ENCODE measurements around the gene NPC1.

Gene NPC1

GRCh38 chr18:23586249-23587196 lies at the start of gene NPC1:
TSS of gene NPC1 (minus strand) at chr18:23586506. CDS start at chr18:23586343, 163 bp downstream.
- Mint-ChIP-seq H3K4me1 (ENCODE audit: low read depth) (peaks cover 47% of the 10 kb centered on the region), H3K4me3 (peak within 1 kb of the TSS; percentile 89), H3K36me3 (ENCODE audit: low read depth) (peaks cover 28% of the 10 kb centered on the region), H3K27ac (peak within 1 kb of the TSS; percentile 96), H3K27me3 (peaks cover 11% of the 10 kb centered on the region), H3K9me3 (no peaks in the 10 kb centered on the region)
- intact Hi-C loops (cut with micrococcal nuclease): loop anchor here (1.0 to 2.0 kb wide), 3 partner anchors 70 to 134 kb away; partner anchors contain the start of genes RIOK3 and RMC1

GRCh38 chr18:23636071-23636399 lies 49.7 kb upstream of the NPC1 start:
- Mint-ChIP-seq H3K9me3 (no peaks in the 10 kb centered on the region), H3K4me3 (no peak overlapping the region), H3K36me3 (ENCODE audit: low read depth) (no peaks in the 10 kb centered on the region), H3K4me1 (ENCODE audit: low read depth) (peaks cover 10% of the 10 kb centered on the region), H3K27ac (no peak overlapping the region), H3K27me3 (peaks cover 10% of the 10 kb centered on the region)
- intact Hi-C loops (cut with micrococcal nuclease): no loop called here

- intact Hi-C loops (cut with micrococcal nuclease): no loop called here
- peaks cover 10% of the 10 kb centered on the region for H3K27me3 Mint-ChIP-seq
- no peak overlapping the region for H3K27ac Mint-ChIP-seq
- H3K4me1 Mint-ChIP-seq (ENCODE audit: low read depth): peaks cover 10% of the 10 kb centered on the region
- H3K4me3 Mint-ChIP-seq: no peak overlapping the region
- H3K36me3 Mint-ChIP-seq (ENCODE audit: low read depth): no peaks in the 10 kb centered on the region
- H3K9me3 Mint-ChIP-seq: no peaks in the 10 kb centered on the region
Observed at GRCh38 chr18:23635283-23636070, 49.2 kb upstream of the NPC1 start.

- Mint-ChIP-seq H3K4me1 (ENCODE audit: low read depth) (peaks cover 10% of the 10 kb centered on the region), H3K36me3 (ENCODE audit: low read depth) (no peaks in the 10 kb centered on the region), H3K27ac (no peak overlapping the region), H3K27me3 (peaks cover 10% of the 10 kb centered on the region), H3K9me3 (no peaks in the 10 kb centered on the region), H3K4me3 (no peak overlapping the region)
- intact Hi-C loops (cut with micrococcal nuclease): no loop called here
Observed at GRCh38 chr18:23634692-23635091, 48.4 kb upstream of the NPC1 start.

- H3K4me3 Mint-ChIP-seq: no peak overlapping the region
- H3K27ac Mint-ChIP-seq: no peak overlapping the region
- intact Hi-C loops (cut with micrococcal nuclease): no loop called here
- H3K4me1 Mint-ChIP-seq (ENCODE audit: low read depth): peaks cover 10% of the 10 kb centered on the region
- H3K27me3 Mint-ChIP-seq: peaks cover 9% of the 10 kb centered on the region
- no peaks in the 10 kb centered on the region for H3K36me3 Mint-ChIP-seq (ENCODE audit: low read depth)
- no peaks in the 10 kb centered on the region for H3K9me3 Mint-ChIP-seq
Observed at GRCh38 chr18:23632615-23633014, 46.3 kb upstream of the NPC1 start.

- H3K4me1 Mint-ChIP-seq (ENCODE audit: low read depth): peaks cover 10% of the 10 kb centered on the region
- H3K27me3 Mint-ChIP-seq: peaks cover 9% of the 10 kb centered on the region
- no peak overlapping the region for H3K4me3 Mint-ChIP-seq
- intact Hi-C loops (cut with micrococcal nuclease): no loop called here
- H3K9me3 Mint-ChIP-seq: no peaks in the 10 kb centered on the region
- H3K36me3 Mint-ChIP-seq (ENCODE audit: low read depth): no peaks in the 10 kb centered on the region
- H3K27ac Mint-ChIP-seq: no peak overlapping the region
Observed at GRCh38 chr18:23631746-23632145, 45.4 kb upstream of the NPC1 start.

- no peak overlapping the region for H3K27ac Mint-ChIP-seq
- intact Hi-C loops (cut with micrococcal nuclease): no loop called here
- H3K4me3 Mint-ChIP-seq: no peak overlapping the region
- H3K27me3 Mint-ChIP-seq: peaks cover 9% of the 10 kb centered on the region
- peaks cover 10% of the 10 kb centered on the region for H3K4me1 Mint-ChIP-seq (ENCODE audit: low read depth)
- no peaks in the 10 kb centered on the region for H3K36me3 Mint-ChIP-seq (ENCODE audit: low read depth)
- no peaks in the 10 kb centered on the region for H3K9me3 Mint-ChIP-seq
Observed at GRCh38 chr18:23631312-23631711, 45.0 kb upstream of the NPC1 start.

GRCh38 chr18:23629444-23629946 lies 43.2 kb upstream of the NPC1 start:
- intact Hi-C loops (cut with micrococcal nuclease): no loop called here
- H3K36me3 Mint-ChIP-seq (ENCODE audit: low read depth): no peaks in the 10 kb centered on the region
- H3K4me1 Mint-ChIP-seq (ENCODE audit: low read depth): peaks cover under 1% of the 10 kb centered on the region
- no peaks in the 10 kb centered on the region for H3K9me3 Mint-ChIP-seq
- H3K27ac Mint-ChIP-seq: no peak overlapping the region
- no peak overlapping the region for H3K4me3 Mint-ChIP-seq
- H3K27me3 Mint-ChIP-seq: peaks cover 5% of the 10 kb centered on the region

GRCh38 chr18:23627970-23628369 lies 41.7 kb upstream of the NPC1 start:
- H3K4me1 Mint-ChIP-seq (ENCODE audit: low read depth): no peaks in the 10 kb centered on the region
- no peak overlapping the region for H3K27ac Mint-ChIP-seq
- H3K36me3 Mint-ChIP-seq (ENCODE audit: low read depth): no peaks in the 10 kb centered on the region
- intact Hi-C loops (cut with micrococcal nuclease): no loop called here
- no peaks in the 10 kb centered on the region for H3K9me3 Mint-ChIP-seq
- H3K27me3 Mint-ChIP-seq: peaks cover 7% of the 10 kb centered on the region
- H3K4me3 Mint-ChIP-seq: no peak overlapping the region

- intact Hi-C loops (cut with micrococcal nuclease): no loop called here
- no peak overlapping the region for H3K27ac Mint-ChIP-seq
- H3K27me3 Mint-ChIP-seq: peaks cover 7% of the 10 kb centered on the region
- H3K4me3 Mint-ChIP-seq: no peak overlapping the region
- H3K4me1 Mint-ChIP-seq (ENCODE audit: low read depth): no peaks in the 10 kb centered on the region
- H3K9me3 Mint-ChIP-seq: no peaks in the 10 kb centered on the region
- H3K36me3 Mint-ChIP-seq (ENCODE audit: low read depth): no peaks in the 10 kb centered on the region
Observed at GRCh38 chr18:23627321-23627720, 41.0 kb upstream of the NPC1 start.

GRCh38 chr18:23626451-23627279 lies 40.4 kb upstream of the NPC1 start:
- peaks cover 6% of the 10 kb centered on the region for H3K4me1 Mint-ChIP-seq (ENCODE audit: low read depth)
- H3K27me3 Mint-ChIP-seq: peaks cover 12% of the 10 kb centered on the region
- no peaks in the 10 kb centered on the region for H3K9me3 Mint-ChIP-seq
- no peak overlapping the region for H3K27ac Mint-ChIP-seq
- no peaks in the 10 kb centered on the region for H3K36me3 Mint-ChIP-seq (ENCODE audit: low read depth)
- H3K4me3 Mint-ChIP-seq: no peak overlapping the region
- intact Hi-C loops (cut with micrococcal nuclease): no loop called here

GRCh38 chr18:23623040-23623439 lies 36.7 kb upstream of the NPC1 start:
- Mint-ChIP-seq H3K27me3 (peaks cover 35% of the 10 kb centered on the region), H3K36me3 (ENCODE audit: low read depth) (no peaks in the 10 kb centered on the region), H3K4me3 (no peak overlapping the region), H3K27ac (no peak overlapping the region), H3K9me3 (no peaks in the 10 kb centered on the region), H3K4me1 (ENCODE audit: low read depth) (peaks cover 19% of the 10 kb centered on the region)
- intact Hi-C loops (cut with micrococcal nuclease): loop anchor here (2.0 to 5.0 kb wide), 2 partner anchors 296 to 494 kb away; no protein-coding TSS in a partner anchor

GRCh38 chr18:23619388-23619881 lies 33.1 kb upstream of the NPC1 start:
- intact Hi-C loops (cut with micrococcal nuclease): no loop called here
- Mint-ChIP-seq H3K27ac (peak overlapping the region; percentile 30), H3K27me3 (peaks cover 35% of the 10 kb centered on the region), H3K4me1 (ENCODE audit: low read depth) (peaks cover 19% of the 10 kb centered on the region), H3K36me3 (ENCODE audit: low read depth) (no peaks in the 10 kb centered on the region), H3K4me3 (peak overlapping the region; percentile 69), H3K9me3 (no peaks in the 10 kb centered on the region)

All from dendritic cell treated with granulocyte-macrophage colony-stimulating factor and Interleukin-4, amounts not matched to agents 40 ng/mL and 50 ng/mL, for 4 days (primary cell).